Mesendoderm (in vitro differentiated cells): ENCODE results near the gene ADAMTS9. TPM values are rescaled to one million over a fixed set of nuclear protein-coding genes. Genes with fewer than 3 reads are reported as not detected.

Experiments used
- DNase-seq: peaks from one replicate; pipeline ENCODE4 v3.0.0; 2013
- H2AK5ac ChIP-seq: 2 replicates; pipeline ENCODE4 v1.6.1; 2013; ENCODE audit warnings: low read length, inconsistent platforms
- H2BK120ac ChIP-seq: 2 replicates; pipeline ENCODE4 v1.6.1; 2013; ENCODE audit warnings: low read depth, mild to moderate bottlenecking, low read length, moderate library complexity, mixed read lengths
- H2BK15ac ChIP-seq: replicated peaks from 2 replicates; pipeline ENCODE4 v1.6.1; 2013; ENCODE audit warnings: low read depth, mild to moderate bottlenecking, moderate library complexity
- H2BK5ac ChIP-seq: 2 replicates; pipeline ENCODE4 v1.6.1; 2013; ENCODE audit warnings: low read length, inconsistent platforms
- H3K18ac ChIP-seq: 2 replicates; pipeline ENCODE4 v1.6.1; 2013; ENCODE audit warnings: mild to moderate bottlenecking, low read length, mixed read lengths
- H3K23ac ChIP-seq: one replicate; pipeline ENCODE4 v1.6.1; 2013; ENCODE audit warnings: low read length
- H3K27ac ChIP-seq: 2 replicates; pipeline ENCODE4 v1.5.1; 2013; ENCODE audit warnings: low read depth, mild to moderate bottlenecking, inconsistent platforms, low read length, moderate library complexity
- H3K27me3 ChIP-seq: 2 replicates; pipeline ENCODE4 v1.6.1; 2013; ENCODE audit warnings: low read length, control low read depth, mild to moderate bottlenecking, inconsistent platforms; ENCODE audit not compliant: insufficient read depth, poor library complexity
- H3K36me3 ChIP-seq: 2 replicates; pipeline ENCODE4 v1.6.1; 2013; ENCODE audit warnings: low read length, inconsistent platforms; ENCODE audit not compliant: control insufficient read depth, insufficient read depth
- H3K4ac ChIP-seq: one replicate; pipeline ENCODE4 v1.6.1; 2013; ENCODE audit warnings: low read depth, mild to moderate bottlenecking, low read length, moderate library complexity
- H3K4me1 ChIP-seq: 2 replicates; pipeline ENCODE4 v1.6.1; 2013; ENCODE audit warnings: low read depth, low read length, inconsistent platforms; ENCODE audit not compliant: control insufficient read depth
- H3K4me2 ChIP-seq: 2 replicates; pipeline ENCODE4 v1.6.1; 2013; ENCODE audit warnings: low read length
- H3K4me3 ChIP-seq: 2 replicates; pipeline ENCODE4 v1.5.1; 2013; ENCODE audit warnings: mild to moderate bottlenecking, low read length
- H3K56ac ChIP-seq: one replicate; pipeline ENCODE4 v1.6.1; 2013; ENCODE audit warnings: low read length
- H3K79me1 ChIP-seq: 2 replicates; pipeline ENCODE4 v1.6.1; 2013; ENCODE audit warnings: low read length, inconsistent platforms
- H3K79me2 ChIP-seq: 2 replicates; pipeline ENCODE4 v1.6.1; 2013; ENCODE audit warnings: mild to moderate bottlenecking, low read length; ENCODE audit not compliant: control insufficient read depth, insufficient read depth
- H3K9ac ChIP-seq: 2 replicates; pipeline ENCODE4 v1.6.1; 2013; ENCODE audit warnings: low read length, inconsistent platforms
- H4K5ac ChIP-seq: one replicate; pipeline ENCODE4 v1.6.1; 2013; ENCODE audit warnings: low read length
- H4K8ac ChIP-seq: one replicate; pipeline ENCODE4 v1.6.1; 2013; ENCODE audit warnings: low read depth, mild to moderate bottlenecking, control low read depth, low read length, moderate library complexity
- WGBS: extraction: QIAGEN DNeasy Blood & Tissue Kit; methylation state at CpG from one replicate; pipeline ENCODE4 v1.1.7; 2013; ENCODE audit warnings: low lambda C conversion rate, missing lambda C conversion rate; ENCODE audit not compliant: insufficient coverage; ENCODE audit errors: extremely low coverage; 5-methylcytosine and 5-hydroxymethylcytosine counted together
- polyA plus RNA-seq, 2 experiments: library from polyadenylated mRNA; stranded (reverse); fragments of 200-250 nt; gene quantifications; one replicate each; pipeline ENCODE4 v1.2.3, GENCODE V29; 2013

The ADAMTS9 gene, protein sequence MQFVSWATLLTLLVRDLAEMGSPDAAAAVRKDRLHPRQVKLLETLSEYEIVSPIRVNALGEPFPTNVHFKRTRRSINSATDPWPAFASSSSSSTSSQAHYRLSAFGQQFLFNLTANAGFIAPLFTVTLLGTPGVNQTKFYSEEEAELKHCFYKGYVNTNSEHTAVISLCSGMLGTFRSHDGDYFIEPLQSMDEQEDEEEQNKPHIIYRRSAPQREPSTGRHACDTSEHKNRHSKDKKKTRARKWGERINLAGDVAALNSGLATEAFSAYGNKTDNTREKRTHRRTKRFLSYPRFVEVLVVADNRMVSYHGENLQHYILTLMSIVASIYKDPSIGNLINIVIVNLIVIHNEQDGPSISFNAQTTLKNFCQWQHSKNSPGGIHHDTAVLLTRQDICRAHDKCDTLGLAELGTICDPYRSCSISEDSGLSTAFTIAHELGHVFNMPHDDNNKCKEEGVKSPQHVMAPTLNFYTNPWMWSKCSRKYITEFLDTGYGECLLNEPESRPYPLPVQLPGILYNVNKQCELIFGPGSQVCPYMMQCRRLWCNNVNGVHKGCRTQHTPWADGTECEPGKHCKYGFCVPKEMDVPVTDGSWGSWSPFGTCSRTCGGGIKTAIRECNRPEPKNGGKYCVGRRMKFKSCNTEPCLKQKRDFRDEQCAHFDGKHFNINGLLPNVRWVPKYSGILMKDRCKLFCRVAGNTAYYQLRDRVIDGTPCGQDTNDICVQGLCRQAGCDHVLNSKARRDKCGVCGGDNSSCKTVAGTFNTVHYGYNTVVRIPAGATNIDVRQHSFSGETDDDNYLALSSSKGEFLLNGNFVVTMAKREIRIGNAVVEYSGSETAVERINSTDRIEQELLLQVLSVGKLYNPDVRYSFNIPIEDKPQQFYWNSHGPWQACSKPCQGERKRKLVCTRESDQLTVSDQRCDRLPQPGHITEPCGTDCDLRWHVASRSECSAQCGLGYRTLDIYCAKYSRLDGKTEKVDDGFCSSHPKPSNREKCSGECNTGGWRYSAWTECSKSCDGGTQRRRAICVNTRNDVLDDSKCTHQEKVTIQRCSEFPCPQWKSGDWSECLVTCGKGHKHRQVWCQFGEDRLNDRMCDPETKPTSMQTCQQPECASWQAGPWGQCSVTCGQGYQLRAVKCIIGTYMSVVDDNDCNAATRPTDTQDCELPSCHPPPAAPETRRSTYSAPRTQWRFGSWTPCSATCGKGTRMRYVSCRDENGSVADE (N-terminal part only)
- 0.84 TPM for polyA plus RNA-seq (2013, experiment 1 of 2)
- 0.67 TPM for polyA plus RNA-seq (2013, experiment 2 of 2)

- Histone ChIP-seq H3K9ac (peak within 1 kb of the TSS; percentile 79), H2BK120ac (peak within 1 kb of the TSS; percentile 32), H2BK15ac (no peak within 1 kb of the TSS), H3K4ac (no peak within 1 kb of the TSS), H3K36me3 (no peaks in the 10 kb centered on the region), H3K4me2 (peak within 1 kb of the TSS; percentile 88), H2BK5ac (peak within 1 kb of the TSS; percentile 69), H4K8ac (no peak within 1 kb of the TSS), H3K4me1 (no peaks in the 10 kb centered on the region), H2AK5ac (no peak within 1 kb of the TSS), H4K5ac (no peak within 1 kb of the TSS), H3K79me1 (no peaks in the 10 kb centered on the region), H3K4me3 (peak within 1 kb of the TSS; percentile 59), H3K27ac (peak within 1 kb of the TSS; percentile 74), H3K27me3 (peaks cover 9% of the 10 kb centered on the region), H3K56ac (peak within 1 kb of the TSS; percentile 93), H3K23ac (peak within 1 kb of the TSS; percentile 51), H3K79me2 (no peaks in the 10 kb centered on the region), H3K18ac (peak within 1 kb of the TSS; percentile 94)
- no CpG with 5 or more reads among the region's 60 CpGs for WGBS
- peak; percentile 90 for DNase-seq
Observed at GRCh38 chr3:64687781-64688604, at the start of gene ADAMTS9. ADAMTS9 (minus strand) TSS chr3:64688000; CDS start chr3:64687657, 343 bp downstream.

DNA sequence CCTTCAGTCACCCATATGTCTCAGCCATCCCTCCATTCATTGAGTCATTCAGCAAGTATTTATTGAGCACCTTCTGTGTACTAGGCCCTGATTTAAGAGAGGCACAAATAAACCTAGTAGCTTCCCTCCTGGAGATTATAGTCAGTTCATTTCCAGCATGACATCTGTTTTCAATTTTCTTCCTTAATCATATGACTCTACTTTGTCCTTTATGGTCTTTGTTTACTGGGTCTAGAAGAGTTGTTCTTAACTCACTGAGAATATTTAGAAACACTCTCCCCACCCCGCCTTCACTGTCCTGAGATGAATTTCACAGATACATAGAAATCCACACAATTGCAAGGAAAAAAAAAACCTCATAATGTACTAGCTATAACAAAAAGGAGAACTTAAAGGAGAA, 44.8 kb upstream of the ADAMTS9 start:
- no peaks in the 10 kb centered on the region for H3K4me1 ChIP-seq
- no peak overlapping the region for H2BK5ac ChIP-seq
- H3K27me3 ChIP-seq, result no peaks in the 10 kb centered on the region
- no peaks in the 10 kb centered on the region for H3K79me1 ChIP-seq
- H3K4me3 ChIP-seq, result no peak overlapping the region
- no peak overlapping the region for H2AK5ac ChIP-seq
- no CpG with 5 or more reads among the region's 1 CpG for WGBS
- H3K56ac ChIP-seq, result no peak overlapping the region
- H3K18ac ChIP-seq, result no peak overlapping the region
- H4K5ac ChIP-seq, result no peak overlapping the region
- no peak overlapping the region for H2BK15ac ChIP-seq
- H3K4me2 ChIP-seq, result no peak overlapping the region
- no peak overlapping the region for H3K9ac ChIP-seq
- H3K4ac ChIP-seq, result no peak overlapping the region
- H3K79me2 ChIP-seq, result no peaks in the 10 kb centered on the region
- H3K27ac ChIP-seq, result no peak overlapping the region
- H2BK120ac ChIP-seq, result no peak overlapping the region
- no peak overlapping the region for H4K8ac ChIP-seq
- H3K23ac ChIP-seq, result no peak overlapping the region
- DNase-seq, result no peak
- H3K36me3 ChIP-seq, result no peaks in the 10 kb centered on the region

GRCh38 chr3:64730681-64731080, 42.9 kb upstream of the ADAMTS9 start:
- Histone ChIP-seq H3K56ac (no peak overlapping the region), H2BK15ac (no peak overlapping the region), H3K9ac (no peak overlapping the region), H3K4me1 (no peaks in the 10 kb centered on the region), H4K8ac (no peak overlapping the region), H3K36me3 (no peaks in the 10 kb centered on the region), H4K5ac (no peak overlapping the region), H3K4ac (no peak overlapping the region), H2BK5ac (no peak overlapping the region), H3K18ac (no peak overlapping the region), H3K79me1 (no peaks in the 10 kb centered on the region), H3K27me3 (no peaks in the 10 kb centered on the region), H3K23ac (no peak overlapping the region), H3K79me2 (no peaks in the 10 kb centered on the region), H3K4me3 (no peak overlapping the region), H3K27ac (no peak overlapping the region), H2BK120ac (no peak overlapping the region), H2AK5ac (no peak overlapping the region), H3K4me2 (no peak overlapping the region)
- WGBS, result no CpG with 5 or more reads among the region's 3 CpGs
- DNase-seq, result no peak

DNA sequence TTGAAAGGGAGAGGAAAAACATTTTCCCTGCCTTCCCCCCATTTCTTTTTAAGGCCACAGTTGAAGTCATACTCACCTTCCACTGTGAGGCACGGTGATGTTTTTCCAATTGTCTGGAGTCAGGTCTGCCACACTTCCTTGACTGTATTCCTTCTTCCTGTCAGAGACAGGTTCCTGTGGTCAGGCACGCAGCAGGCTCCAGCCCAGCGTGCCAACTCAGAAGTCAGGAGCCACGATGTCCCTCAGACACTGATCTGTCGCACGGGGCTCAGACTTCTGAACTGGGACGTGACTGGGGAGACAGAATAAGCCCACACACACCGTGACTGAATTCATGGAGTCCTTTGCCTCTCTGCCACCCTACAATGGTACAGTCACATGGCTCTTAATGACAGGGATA, 41.2 kb upstream of the ADAMTS9 start:
- Histone ChIP-seq H3K4ac (no peak overlapping the region), H4K8ac (no peak overlapping the region), H3K4me3 (no peak overlapping the region), H3K23ac (no peak overlapping the region), H3K27me3 (no peaks in the 10 kb centered on the region), H3K18ac (no peak overlapping the region), H2BK5ac (no peak overlapping the region), H4K5ac (no peak overlapping the region), H3K27ac (no peak overlapping the region), H2BK15ac (no peak overlapping the region), H3K79me1 (no peaks in the 10 kb centered on the region), H3K36me3 (no peaks in the 10 kb centered on the region), H2AK5ac (no peak overlapping the region), H3K4me2 (no peak overlapping the region), H3K56ac (no peak overlapping the region), H2BK120ac (no peak overlapping the region), H3K4me1 (no peaks in the 10 kb centered on the region), H3K79me2 (no peaks in the 10 kb centered on the region), H3K9ac (no peak overlapping the region)
- DNase-seq, result no peak
- WGBS, result no CpG with 5 or more reads among the region's 8 CpGs

DNA sequence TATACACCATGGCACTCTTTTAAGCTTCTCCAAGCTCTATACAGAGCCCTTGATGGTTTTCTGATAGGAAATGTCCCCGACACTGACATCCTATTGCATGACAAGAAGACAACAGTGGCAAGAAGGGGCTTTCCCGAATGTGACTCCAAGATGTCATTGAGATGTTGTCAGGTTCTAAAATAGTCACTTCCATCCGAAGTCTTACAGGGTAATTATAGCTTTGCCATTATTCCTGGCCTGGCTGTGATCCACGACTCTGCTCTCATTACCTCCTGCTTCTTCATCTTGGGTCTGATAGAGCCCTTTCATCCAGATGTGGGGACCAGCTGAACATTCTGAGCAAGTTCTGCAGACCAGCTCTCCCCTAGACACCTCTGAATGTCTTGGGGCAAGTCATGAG, 40.6 kb upstream of the ADAMTS9 start:
- Histone ChIP-seq H3K9ac (no peak overlapping the region), H3K4ac (no peak overlapping the region), H2BK5ac (no peak overlapping the region), H3K79me2 (no peaks in the 10 kb centered on the region), H3K4me2 (no peak overlapping the region), H3K18ac (no peak overlapping the region), H2BK15ac (no peak overlapping the region), H2AK5ac (no peak overlapping the region), H3K27me3 (no peaks in the 10 kb centered on the region), H3K27ac (no peak overlapping the region), H4K5ac (no peak overlapping the region), H3K79me1 (no peaks in the 10 kb centered on the region), H3K23ac (no peak overlapping the region), H3K56ac (no peak overlapping the region), H4K8ac (no peak overlapping the region), H2BK120ac (no peak overlapping the region), H3K4me1 (no peaks in the 10 kb centered on the region), H3K4me3 (no peak overlapping the region), H3K36me3 (no peaks in the 10 kb centered on the region)
- no CpG with 5 or more reads among the region's 4 CpGs for WGBS
- no peak for DNase-seq
